ENCODE measurements around the gene IGFBP3.

IGFBP3 gene

DNA sequence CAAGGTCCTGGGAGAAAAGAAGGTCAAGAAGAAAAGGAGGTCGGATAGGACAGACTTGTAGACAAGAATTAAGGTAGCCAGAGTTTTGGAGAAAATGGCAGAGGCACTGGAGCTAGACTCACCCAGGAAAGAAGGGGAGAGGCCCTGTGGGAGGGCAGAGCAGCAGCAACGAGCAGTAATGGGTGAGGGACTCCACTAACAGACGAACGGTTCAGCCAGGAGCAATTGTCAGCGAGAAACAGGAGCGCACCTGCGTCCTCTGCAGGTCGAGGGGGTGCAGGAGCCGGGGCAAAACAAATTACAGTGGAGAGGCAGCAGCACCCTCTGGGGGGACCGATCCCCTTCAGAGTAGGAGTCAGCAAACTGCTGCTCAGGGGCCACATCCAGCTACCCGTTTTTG, 18.5 kb upstream of the IGFBP3 start:
- no peak for DNase-seq
- H3K27me3 ChIP-seq = no peaks in the 10 kb centered on the region
- TF ChIP-seq, protein P1, sequence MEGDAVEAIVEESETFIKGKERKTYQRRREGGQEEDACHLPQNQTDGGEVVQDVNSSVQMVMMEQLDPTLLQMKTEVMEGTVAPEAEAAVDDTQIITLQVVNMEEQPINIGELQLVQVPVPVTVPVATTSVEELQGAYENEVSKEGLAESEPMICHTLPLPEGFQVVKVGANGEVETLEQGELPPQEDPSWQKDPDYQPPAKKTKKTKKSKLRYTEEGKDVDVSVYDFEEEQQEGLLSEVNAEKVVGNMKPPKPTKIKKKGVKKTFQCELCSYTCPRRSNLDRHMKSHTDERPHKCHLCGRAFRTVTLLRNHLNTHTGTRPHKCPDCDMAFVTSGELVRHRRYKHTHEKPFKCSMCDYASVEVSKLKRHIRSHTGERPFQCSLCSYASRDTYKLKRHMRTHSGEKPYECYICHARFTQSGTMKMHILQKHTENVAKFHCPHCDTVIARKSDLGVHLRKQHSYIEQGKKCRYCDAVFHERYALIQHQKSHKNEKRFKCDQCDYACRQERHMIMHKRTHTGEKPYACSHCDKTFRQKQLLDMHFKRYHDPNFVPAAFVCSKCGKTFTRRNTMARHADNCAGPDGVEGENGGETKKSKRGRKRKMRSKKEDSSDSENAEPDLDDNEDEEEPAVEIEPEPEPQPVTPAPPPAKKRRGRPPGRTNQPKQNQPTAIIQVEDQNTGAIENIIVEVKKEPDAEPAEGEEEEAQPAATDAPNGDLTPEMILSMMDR (IDR thresholded peaks at IDR 0.05; ENCODE audit: low read depth, low read length) = no peak
- H3K36me3 ChIP-seq = no peaks in the 10 kb centered on the region
- no peaks in the 10 kb centered on the region for H3K4me1 ChIP-seq
- H3K4me3 ChIP-seq (ENCODE audit: low read depth, low read length) = no peak overlapping the region
- H3K9me3 ChIP-seq = no peaks in the 10 kb centered on the region

DNA sequence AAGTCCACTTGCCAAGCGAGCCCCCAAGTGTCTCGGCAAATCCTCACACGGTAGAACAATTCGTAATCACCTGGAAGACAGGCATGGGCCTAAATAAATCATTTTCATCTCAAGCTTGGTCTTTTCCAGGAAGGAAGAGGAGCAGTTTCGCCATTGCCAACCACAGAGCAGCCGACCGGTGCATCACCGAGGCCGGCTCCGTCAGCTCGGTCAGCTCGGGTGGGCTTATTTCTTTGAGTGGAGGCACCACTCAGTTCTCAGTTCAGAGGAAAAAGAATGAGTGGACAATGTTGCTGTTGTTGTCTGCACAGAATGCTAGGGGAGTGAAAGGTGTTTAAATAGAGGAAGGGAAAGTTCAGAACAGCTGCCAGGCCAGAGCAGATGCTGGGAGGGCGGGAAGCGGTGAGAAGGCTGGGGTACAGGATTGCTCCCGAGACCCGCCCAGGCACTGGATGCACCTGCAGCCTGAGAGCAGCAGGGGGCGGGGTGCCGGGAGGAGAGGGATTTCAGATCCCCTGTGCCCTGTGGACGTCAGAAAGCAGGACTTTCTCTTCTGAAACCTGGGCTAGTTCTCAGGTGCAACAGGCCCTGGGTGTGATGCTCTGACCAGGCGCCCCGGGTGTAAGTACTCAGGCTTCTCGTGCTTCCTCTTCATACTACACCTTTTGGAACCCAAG, 17.7 kb upstream of the IGFBP3 start:
- no peaks in the 10 kb centered on the region for H3K9me3 ChIP-seq
- H3K4me3 ChIP-seq (ENCODE audit: low read depth, low read length) = no peak overlapping the region
- H3K4me1 ChIP-seq = no peaks in the 10 kb centered on the region
- TF ChIP-seq, protein P1 (IDR thresholded peaks at IDR 0.05; ENCODE audit: low read depth, low read length) = peak; percentile 21
- no peaks in the 10 kb centered on the region for H3K27me3 ChIP-seq
- no peak for DNase-seq
- H3K36me3 ChIP-seq = no peaks in the 10 kb centered on the region

DNA sequence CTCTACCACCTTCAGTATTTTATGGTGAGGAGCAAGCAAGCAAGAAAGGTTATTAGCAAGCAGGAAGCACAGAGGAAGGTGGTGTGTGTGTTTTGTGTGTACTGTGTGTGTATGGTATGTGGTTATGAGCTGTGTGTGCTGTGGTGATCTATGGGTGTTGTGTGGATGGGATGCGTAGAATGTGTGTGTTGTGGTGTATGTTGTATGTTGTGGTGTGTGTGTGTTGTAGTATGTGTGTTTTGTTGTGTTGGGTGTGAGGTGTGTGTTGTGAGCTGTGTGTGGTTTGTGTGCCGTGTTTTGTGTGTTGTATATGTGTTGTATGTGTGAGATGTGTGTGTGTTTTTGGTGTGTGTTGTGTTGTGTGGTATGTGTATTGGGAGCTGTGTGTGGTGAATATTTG, 16.8 kb upstream of the IGFBP3 start:
- Histone ChIP-seq H3K4me1 (no peaks in the 10 kb centered on the region), H3K36me3 (no peaks in the 10 kb centered on the region), H3K9me3 (no peaks in the 10 kb centered on the region), H3K4me3 (ENCODE audit: low read depth, low read length) (no peak overlapping the region), H3K27me3 (no peaks in the 10 kb centered on the region)
- TF ChIP-seq, protein P1 (IDR thresholded peaks at IDR 0.05; ENCODE audit: low read depth, low read length) = no peak
- DNase-seq = no peak

DNA sequence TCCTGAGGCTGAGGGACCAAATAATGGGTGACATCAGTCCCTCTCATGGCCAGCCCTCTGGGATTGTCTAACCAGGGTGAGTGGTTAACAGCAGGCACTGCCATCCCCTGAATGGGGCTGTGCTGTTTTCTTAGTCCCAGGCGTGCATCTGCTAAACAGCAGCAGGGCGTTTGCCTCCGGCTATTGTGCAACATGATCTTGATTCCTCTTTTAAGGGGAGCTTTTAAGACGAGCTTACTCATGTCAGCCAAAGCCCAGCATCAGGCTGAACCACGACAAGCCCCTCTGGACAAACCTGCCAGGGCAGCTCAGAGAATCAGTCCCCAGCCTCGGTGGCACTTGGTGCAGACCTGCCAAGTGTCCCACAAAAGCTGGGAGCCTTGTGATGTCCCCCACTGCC, 16.2 kb upstream of the IGFBP3 start:
- H3K4me3 ChIP-seq (ENCODE audit: low read depth, low read length) = no peak overlapping the region
- H3K36me3 ChIP-seq = no peaks in the 10 kb centered on the region
- no peaks in the 10 kb centered on the region for H3K9me3 ChIP-seq
- no peaks in the 10 kb centered on the region for H3K4me1 ChIP-seq
- no peak for DNase-seq
- TF ChIP-seq, protein P1 (IDR thresholded peaks at IDR 0.05; ENCODE audit: low read depth, low read length) = no peak
- no peaks in the 10 kb centered on the region for H3K27me3 ChIP-seq

DNA sequence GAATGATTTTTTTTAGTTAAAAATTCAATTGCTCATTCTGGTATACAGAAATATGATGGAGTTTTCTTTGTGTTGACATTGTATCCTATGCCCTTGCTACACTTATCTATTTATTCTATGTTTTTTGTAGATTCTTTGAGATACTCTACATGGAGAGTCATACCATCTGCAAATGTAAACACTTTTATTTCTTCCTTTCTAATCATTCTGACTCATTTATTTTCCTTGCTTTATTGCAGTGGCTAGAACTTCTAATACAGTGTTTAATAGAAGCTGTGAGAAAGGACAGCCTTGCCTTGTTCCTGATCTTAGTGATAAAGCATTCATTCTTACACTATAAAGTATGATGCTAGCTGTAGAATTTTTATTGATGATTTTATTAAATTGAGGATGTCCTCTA, 9.9 kb upstream of the IGFBP3 start:
- H3K4me1 ChIP-seq = no peaks in the 10 kb centered on the region
- H3K4me3 ChIP-seq (ENCODE audit: low read depth, low read length) = no peak overlapping the region
- no peaks in the 10 kb centered on the region for H3K36me3 ChIP-seq
- TF ChIP-seq, protein P1 (IDR thresholded peaks at IDR 0.05; ENCODE audit: low read depth, low read length) = no peak
- H3K9me3 ChIP-seq = no peaks in the 10 kb centered on the region
- peaks cover 4% of the 10 kb centered on the region; the same call in 1 of the 2 replicates for H3K27me3 ChIP-seq
- DNase-seq = no peak

DNA sequence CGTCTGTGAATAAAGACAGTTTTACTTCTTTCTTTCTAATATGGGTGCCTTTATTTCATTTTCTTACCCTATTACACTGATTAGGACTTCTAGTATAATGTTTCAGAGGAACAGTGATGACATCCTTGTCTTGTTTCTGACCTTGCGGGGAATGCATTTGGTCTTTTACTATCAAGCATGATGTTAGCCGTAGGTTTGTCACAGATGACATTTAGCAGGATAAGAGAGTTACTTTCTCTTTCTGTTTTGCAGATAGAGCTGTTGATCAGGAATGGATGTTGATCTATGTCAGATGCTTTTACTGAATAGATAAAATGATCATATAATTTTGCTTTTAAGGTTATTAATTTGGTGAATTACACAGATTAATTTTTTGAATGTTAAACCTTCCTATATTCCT, 6.6 kb upstream of the IGFBP3 start:
- Histone ChIP-seq H3K4me1 (no peaks in the 10 kb centered on the region), H3K4me3 (ENCODE audit: low read depth, low read length) (no peak overlapping the region), H3K27me3 (peaks cover 22% of the 10 kb centered on the region), H3K36me3 (no peaks in the 10 kb centered on the region), H3K9me3 (no peaks in the 10 kb centered on the region)
- DNase-seq = no peak
- TF ChIP-seq, protein P1 (IDR thresholded peaks at IDR 0.05; ENCODE audit: low read depth, low read length) = no peak

Measured in BE2C (cell line).